ENCODE measurements around the gene XRCC1. TPM values are rescaled to one million over a fixed set of nuclear protein-coding genes. Genes with fewer than 3 reads are reported as not detected.
"Not testable (repeated sequence)": the region's sequence is repeated elsewhere in the genome, so short reads cannot be mapped to it uniquely, and the experiment has no call there.

Gene XRCC1
- total RNA-seq, result 8.8 TPM

DNA sequence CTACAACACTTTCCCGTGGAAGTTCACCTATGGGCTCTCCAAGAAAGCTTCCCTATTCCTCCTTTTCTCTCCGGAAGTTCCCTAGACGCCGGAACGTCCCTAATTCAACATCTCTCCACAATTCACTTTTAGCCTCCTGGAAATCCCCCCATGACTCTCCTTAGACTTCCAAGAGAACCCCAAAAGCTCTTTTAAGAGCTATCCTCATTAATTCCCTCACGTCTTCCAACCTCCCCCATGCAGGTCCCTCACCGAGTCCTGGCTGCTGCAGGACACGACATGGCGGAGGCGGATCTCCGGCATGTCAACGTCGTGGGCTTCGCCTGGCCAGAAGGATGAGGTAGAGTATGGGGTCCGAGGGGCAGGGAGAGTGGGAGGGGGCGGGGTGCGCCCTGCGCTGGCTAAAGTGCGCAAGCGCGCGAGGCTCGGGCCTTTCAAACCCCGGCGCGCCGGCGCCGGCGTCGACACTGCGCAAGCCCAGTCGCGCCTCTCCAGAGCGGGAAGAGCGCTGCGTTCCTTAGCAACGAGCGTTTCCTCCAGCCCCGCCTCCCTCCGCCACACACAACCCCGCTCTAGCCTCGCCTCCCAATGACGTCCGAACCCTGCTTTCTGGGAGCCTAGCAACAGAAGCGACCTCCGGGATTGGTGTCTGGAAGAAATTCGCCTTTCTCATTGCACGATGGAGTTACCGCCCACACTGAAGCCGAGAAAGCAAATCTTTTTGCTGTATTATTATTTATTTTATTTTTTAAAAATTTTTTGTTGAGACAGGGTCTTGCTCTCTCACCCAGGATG, at the start of gene XRCC1, which contains the start of gene PINLYP:
XRCC1 (minus strand) TSS at position 372 of the 795 bp plus-strand sequence; CDS start at position 303, 69 bp downstream.
PINLYP (plus strand) TSS at position 646 of the 795 bp plus-strand sequence. CDS start 1,391 bp downstream, outside the sequence.
- DNase-seq (ENCODE audit: low spot score), result peak; percentile 97
- ATAC-seq, result peak; percentile 99

GRCh38 chr19:43624933-43625332, 49.6 kb upstream of the XRCC1 start:
- ATAC-seq (peak; percentile 63), DNase-seq (ENCODE audit: low spot score) (peak; percentile 53)

DNA sequence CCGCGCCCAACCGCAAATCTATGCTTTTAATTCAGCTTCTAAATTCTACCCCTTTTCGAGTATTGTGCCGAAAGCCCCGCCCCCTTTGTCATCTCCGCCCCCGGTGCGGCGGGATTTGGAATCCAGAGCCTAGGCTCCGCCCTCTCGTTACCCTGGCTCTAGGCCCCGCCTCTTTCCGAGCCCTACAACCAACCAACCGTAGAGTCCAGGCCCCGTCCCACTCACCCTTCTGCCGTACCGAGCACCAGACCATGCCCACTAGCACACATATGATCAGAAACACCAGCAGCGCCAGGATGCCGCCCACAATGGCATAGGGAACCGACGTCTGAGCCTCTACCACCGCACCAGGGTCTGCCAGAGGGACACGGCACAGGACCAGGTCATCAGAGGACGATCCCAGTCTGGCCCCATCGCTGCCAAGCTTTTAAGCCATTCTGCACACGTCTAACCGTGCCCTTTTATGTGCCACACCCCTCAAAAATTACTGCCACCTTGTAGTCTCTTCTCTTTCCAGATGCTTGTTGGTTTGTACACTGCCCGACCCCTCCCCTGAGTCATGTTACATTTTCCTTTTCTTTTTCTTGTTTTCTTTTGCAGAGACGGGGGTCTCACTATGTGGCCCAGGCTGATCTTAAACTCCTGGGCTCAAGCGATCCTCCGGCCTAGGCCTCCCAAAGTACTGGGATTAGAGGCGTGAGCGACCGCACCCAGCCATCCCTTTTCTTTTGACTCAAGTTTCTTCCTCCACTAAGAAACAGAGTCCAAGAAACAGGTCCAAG, 48.8 kb upstream of the XRCC1 start:
- DNase-seq (ENCODE audit: low spot score), result no peak
- no peak for ATAC-seq

- ATAC-seq (no peak), DNase-seq (ENCODE audit: low spot score) (no peak)
These were observed 47.6 kb upstream of the XRCC1 start for GRCh38 chr19:43622956-43623355.

- ATAC-seq, result no peak
- DNase-seq (ENCODE audit: low spot score), result no peak
These were observed 46.7 kb upstream of the XRCC1 start for GRCh38 chr19:43622070-43622469.

DNA sequence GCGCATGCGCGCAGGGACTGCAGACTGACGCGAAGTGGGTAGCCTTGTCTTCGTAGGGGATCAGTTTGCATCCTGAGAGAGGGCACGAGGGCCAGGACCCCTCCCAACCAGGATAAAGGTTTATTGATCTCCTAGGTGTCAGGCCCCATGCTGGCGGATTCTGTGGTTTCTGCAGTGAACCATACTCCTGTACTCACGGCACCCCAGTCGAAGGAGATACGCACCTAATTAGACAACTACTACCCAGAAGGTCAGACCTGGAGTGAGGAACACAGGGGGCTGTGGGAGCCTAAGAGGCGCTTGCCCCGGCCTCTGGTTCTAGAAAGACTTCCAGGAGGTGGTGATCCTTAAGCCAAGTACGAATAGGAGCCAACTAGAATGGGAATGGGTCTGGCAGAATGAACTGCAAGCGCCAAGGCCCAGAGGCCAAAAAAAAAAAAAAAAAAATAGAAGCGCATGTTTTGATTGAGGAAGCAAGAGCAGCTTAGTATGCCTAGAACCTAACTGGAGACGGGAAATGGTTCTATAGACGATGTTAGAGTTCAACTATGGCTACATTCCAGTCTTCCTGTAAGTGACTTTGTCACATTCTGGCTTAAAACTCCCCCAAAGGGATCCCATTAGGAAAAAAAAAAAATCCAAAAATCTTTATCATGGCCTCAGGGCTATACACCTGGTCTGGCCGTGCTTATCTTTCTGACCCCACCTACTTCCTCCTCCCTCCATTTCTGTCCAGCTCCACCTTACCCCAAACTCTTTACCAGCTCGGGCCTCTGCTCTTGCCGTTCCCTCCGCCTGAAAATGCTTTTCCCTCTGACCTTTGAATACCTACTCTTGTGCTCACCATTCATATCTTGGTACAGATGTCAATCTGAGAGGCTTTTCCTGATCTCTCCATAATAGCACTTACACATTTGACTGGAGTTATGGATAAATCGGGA, 45.0 kb upstream of the XRCC1 start:
- ATAC-seq, result no peak
- no peak for DNase-seq (ENCODE audit: low spot score)

DNA sequence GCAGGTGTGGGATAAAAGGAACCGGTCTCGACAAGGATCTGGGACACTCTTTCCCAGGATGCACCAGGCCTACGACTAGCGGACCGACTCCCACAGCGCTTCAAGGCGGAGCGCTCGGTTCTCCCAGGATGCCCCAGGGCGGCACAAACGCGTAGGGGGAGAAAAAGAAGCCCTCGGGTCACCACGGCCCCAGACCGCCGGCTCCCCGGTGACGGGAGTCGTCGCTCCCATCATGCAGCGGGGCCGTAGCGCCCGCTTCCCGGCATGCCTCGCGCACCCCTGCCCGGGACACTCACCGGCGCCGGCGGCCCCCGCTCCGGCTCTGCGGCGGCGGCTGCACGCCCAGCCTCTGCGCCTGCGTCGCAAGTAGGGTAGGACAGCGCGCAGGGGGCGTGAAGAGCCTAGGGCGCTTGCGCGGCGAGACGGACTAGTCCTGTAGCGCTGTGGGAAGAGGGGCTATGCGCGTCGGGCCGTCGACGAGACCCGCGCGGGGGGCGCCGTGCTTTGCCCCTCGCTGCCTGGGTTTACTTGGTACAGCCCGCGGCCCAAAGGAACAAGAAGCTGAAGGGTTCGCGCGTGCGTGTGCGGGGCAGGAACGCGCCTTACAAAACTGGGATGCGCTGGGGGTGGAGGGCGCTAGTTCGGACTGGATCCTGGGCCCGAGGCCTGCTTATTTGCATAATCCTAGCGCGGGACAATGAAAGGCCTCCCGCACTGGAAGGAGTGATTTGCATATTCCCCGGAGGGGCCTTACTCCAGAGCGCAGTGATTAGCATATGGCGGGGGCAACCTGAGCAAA, 44.1 kb upstream of the XRCC1 start, which contains the start of gene ZNF428:
ZNF428 (minus strand) TSS at position 368 of the 799 bp plus-strand sequence. CDS start 5,325 bp downstream, outside the sequence.
- DNase-seq (ENCODE audit: low spot score) (peak; percentile 88), ATAC-seq (peak; percentile 89)

DNA sequence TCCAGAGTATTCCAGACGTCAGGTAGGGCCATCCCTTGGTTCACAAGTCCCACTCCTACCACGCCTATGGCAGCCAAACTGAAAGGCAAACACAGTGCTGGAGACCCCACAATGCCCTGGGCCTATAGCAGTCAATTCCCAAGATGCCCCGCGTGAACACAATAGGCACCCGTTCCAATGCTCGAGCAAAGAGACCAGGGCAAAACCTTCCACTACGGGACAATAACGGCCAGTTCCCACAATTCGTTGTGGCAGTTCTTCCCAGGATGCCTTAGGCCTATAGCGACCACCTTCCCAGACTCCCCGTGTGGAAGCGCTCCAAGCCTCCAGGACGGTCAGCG, 43.6 kb upstream of the XRCC1 start:
- ATAC-seq (peak; percentile 56), DNase-seq (ENCODE audit: low spot score) (no peak)

- DNase-seq (ENCODE audit: low spot score), result no peak
- ATAC-seq, result no peak
These were observed 41.6 kb upstream of the XRCC1 start for GRCh38 chr19:43616954-43617353.

GRCh38 chr19:43616306-43616705, 41.0 kb upstream of the XRCC1 start:
- no peak for ATAC-seq
- DNase-seq (ENCODE audit: low spot score), result no peak

DNA sequence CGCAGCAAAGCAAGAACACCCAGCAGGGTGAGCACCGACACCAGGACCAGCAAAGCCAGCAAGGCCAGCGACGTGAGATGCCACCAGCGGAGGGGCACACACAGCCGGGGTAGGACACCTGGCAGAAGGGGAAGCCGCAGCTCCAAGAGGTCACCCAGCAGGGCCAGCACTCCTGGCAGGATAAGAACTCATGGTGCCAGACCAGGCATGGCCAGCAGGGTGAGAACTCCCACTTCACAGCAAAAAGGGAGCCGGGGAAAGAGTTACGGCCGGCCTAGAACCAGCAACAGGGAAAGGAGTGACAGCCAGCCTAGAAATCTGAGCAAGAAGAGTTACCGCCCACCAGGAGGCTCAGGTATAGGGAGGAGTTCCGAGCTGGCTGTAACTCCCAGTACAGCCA, 37.0 kb upstream of the XRCC1 start:
- no peak for DNase-seq (ENCODE audit: low spot score)
- ATAC-seq, result no peak

DNA sequence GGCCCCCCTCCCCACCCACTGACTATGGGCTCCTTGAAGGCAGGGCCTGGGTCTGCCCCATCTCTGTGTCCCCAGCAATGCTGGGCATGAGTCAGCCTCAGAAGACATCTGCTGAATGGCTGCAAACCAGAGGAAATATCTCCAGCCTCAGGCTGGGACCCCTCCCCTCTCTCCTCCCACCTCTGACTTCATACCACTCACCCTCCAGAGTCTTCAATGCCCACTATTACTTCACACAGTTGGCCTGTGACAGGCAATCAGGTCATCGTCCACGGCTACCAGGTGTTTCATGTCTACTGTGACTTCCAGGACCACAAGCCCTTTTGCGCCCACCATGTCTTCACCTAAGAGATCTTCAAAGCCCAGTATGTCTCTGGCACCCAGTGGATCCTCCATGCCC, 36.5 kb upstream of the XRCC1 start, which contains the start of gene SRRM5:
SRRM5 (plus strand) TSS at position 301 of the 400 bp plus-strand sequence; CDS start at position 335, 34 bp downstream.
- no peak for ATAC-seq
- DNase-seq (ENCODE audit: low spot score), result no peak

DNA sequence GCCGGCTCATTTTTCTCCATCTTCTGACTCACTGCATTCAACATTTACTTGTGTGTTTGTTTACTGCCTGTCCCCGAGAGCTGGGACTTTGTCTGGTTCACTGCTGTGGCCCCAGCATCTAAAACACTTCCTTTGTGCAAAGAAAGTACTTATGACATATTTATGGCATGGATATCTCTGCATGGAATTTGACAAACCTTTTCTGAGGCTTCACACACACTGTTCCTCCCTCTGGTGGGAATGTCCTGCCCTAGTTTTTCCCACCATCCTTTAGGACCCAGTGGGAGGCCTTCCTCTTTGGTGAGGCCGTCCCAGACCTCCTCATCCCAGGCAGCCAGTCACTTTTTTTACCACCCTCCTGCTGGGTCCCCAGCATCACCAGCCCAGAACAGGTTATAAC, 35.2 kb upstream of the XRCC1 start:
- ATAC-seq, result no peak
- DNase-seq (ENCODE audit: low spot score), result no peak

GRCh38 chr19:43609872-43610271, 34.5 kb upstream of the XRCC1 start:
- DNase-seq (ENCODE audit: low spot score), result no peak
- no peak for ATAC-seq

DNA sequence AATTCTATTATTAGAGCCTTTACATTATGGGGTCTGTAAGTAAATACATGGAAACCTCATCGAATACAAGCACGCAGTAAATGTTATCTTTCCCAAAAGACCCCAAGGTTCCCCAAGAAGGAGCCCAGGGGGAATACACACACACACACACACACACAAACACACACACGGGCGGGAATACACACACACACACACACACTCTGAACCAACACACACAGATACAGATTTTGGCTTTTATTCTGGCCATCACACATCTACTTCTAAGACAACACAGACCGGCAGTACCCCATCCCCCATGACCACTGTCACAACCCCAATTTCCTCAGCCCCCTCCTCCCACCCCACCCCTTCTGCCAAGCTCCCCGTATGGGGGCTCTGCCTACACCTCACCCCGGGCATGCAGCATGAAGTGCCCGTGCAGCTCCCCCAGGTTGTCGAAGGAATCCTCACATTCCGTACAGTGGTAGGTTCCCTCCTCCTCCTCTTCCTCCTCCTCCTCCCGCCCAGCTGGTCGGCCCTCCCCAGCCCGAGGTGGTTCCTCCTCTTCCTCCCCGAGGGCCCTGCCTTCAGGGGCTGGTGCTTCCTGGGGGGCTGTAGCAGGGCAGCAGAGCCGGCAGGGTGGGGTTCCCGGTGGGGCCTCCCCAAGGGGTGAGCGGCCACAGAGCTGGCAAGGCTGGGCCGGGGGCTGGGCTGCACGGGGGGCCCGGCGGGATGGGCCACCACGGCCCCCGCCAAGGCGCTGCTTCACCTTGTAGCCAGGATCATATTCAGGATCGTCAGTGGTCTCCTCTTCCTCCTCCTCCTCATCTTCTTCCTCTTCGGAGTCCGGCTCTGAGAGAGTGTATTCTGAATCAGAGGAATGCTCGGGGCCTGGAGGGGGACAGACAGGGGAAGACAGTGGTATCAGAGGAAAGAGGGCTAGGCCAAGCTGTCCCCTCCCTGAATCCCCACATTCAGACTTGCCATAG, 32.2 kb upstream of the XRCC1 start:
- DNase-seq (ENCODE audit: low spot score), result no peak
- ATAC-seq, result no peak

DNA sequence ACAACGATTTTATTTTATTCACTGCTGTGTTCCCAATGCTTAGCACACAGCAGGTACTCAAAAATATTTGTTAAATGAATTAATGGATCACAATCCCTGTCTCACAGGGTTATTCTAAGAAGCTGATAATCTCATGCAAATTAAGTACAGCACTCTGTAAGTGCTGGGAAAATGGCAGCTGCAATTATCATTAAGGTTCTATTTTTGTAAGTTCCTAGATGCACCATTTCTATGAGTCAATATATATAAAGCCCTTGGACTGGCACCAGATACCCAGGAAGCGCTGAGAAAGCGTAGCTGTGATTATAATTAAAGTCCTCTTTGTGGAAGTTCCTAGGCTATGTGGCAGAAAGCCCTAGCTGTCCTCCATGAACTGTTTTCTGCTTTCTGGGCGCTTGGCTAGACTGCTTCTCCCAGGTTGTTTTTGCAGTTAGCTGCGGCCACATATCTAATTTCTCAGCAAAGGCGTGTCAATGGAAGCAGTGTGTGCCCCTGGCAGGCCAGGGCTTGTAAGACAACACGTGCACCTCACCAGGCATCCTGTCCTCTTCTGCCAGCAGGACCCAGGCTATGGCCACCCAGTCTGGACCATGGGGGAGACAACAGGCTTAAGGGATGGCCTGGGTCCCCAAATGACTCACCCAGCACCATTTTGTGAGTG, 31.4 kb upstream of the XRCC1 start:
- ATAC-seq, result no peak
- no peak for DNase-seq (ENCODE audit: low spot score)

DNA sequence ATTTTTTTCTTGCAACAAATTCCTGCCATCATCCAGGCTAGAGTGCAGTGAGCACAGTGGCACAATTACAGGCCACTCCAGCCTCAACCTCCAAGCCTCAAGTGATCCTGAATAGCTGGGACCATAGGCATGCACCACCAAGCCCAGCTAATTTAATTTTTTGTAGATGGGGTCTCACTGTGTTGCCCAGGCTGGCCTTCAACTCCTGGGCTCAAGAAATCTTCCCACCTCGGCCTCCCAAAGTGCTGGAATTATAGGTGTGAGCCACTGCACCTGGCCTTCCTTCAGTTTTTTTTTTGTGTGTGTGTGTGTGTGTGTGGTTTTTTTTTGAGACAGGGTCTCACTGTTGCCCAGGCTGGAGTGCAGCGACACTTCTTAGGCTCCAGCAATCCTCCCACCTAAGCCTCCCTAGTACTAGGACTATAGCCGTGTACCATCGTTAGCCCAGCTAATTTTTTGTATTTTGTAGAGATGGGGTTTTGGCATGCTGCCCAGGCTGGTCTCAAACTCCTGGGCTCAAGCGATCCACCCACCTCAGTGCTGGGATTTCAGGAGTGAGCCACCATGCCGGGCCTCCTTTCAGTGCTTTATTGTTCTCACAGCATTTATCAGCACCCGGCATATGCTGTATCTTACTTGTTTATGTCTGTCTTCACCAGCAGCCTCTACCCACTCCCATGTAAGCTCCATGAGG, 30.7 kb upstream of the XRCC1 start:
- ATAC-seq, result no peak

DNA sequence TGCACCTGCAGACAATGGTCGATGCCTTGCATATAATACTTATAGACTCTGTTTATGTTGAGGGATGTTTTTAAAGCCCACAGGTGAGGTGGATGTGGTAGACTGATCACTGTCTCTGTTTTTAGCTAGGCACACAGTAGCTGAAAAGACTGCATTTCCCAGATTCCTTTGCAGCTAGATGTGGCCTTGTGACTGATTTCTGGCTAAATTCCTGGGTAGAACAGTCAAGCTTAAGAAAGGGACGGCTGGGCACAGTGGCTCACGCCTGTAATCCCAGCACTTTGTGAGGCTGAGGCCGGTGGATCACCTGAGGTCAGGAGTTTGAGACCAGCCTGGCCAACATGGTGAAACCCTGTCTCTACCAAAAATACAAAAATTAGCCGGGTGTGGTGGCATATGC, 25.0 kb upstream of the XRCC1 start:
- not testable (repeated sequence) for ATAC-seq; DNase-seq (ENCODE audit: low spot score)

More for the DNA sequence above, 30.7 kb upstream of the XRCC1 start:
- DNase-seq (ENCODE audit: low spot score), result no peak
